Colon (tissue), 2 donors: ENCODE measurements around the gene GLIS1.

Experiments
- FAIRE-seq: peaks from 2 replicates; lab custom pipeline; 2012; peaks lifted over from hg19 to GRCh38; lab: Jason Lieb, UNC
- donor health status: control.
- donor health status: control.

The GLIS1 gene

DNA sequence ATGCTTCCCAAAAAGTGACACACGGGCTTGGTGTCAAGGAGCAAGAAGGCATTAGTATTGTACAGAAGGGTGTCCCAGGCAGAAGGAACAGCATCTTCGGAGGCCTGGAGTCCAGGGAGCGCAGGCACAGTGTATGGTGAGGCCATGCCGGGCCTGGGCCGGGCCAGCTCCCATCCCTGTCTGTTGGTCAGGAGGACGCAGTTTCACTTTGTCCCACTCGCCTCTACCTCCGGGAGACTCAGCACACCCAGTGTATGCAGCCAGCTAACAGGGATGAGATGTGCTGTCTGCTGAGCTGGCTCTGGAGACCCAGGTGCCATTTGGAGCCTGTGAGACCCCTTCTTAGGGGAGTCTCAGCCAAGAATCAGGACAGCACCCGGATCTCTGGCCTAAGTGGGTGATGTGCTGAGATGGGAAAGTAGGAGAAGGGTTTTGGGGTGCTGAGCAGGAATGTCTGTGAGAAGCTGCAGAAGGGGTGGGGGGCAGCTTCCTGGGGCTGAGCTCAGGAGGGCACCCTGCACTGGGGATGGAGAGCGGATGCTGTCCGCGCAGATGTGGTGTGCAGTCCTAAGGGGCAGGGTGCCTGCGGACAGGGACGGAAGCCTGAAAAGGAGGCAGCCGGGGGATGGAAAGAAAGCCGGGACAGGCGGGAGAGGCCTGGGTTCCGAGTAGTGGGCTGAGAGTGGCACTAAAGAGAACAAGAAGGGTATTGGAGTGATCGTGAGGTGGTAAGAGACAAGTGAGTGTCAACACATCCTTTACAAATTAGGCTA, 254.1 kb downstream of the GLIS1 start:
- no peak for FAIRE-seq

DNA sequence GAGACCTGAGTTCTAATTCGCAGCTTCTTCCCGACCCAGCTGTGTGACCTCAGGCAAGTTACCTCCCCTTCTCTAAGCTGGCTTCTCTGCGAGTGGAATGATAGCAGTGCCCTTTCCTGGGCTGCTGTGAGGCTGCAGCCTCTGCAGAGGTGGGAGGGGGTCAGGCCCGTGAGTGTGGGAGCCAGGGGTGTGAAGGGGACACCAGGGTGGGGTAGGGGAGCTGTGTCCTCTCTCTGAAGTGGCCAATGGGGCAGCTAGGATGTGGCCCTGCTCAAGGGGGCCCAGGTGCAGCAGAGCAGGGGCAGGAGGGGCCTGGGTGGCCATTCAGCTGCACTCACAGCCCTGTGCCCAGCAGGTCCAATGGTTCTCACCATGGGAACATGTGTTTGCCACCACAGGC, 255.3 kb downstream of the GLIS1 start:
- no peak for FAIRE-seq

DNA sequence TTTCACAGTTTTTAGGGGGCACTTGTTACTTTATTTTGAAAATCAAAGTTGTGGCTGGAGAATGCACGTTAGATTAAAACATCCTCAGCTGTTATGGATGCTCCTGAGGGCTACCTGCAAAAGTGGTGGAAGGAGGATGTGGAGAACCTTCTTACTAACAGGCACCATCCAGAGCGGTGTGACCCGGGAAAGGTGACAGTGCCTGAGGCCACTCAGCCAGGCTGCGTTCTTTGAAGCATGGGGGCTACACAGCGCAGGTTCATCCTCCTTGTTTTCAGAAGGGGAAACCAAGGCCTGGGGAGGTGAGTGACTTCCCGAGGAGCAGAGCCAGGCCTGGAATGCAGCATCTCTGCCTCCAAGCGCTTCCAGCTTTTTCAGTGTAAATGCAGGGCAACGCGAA, 255.8 kb downstream of the GLIS1 start:
- no peak for FAIRE-seq

DNA sequence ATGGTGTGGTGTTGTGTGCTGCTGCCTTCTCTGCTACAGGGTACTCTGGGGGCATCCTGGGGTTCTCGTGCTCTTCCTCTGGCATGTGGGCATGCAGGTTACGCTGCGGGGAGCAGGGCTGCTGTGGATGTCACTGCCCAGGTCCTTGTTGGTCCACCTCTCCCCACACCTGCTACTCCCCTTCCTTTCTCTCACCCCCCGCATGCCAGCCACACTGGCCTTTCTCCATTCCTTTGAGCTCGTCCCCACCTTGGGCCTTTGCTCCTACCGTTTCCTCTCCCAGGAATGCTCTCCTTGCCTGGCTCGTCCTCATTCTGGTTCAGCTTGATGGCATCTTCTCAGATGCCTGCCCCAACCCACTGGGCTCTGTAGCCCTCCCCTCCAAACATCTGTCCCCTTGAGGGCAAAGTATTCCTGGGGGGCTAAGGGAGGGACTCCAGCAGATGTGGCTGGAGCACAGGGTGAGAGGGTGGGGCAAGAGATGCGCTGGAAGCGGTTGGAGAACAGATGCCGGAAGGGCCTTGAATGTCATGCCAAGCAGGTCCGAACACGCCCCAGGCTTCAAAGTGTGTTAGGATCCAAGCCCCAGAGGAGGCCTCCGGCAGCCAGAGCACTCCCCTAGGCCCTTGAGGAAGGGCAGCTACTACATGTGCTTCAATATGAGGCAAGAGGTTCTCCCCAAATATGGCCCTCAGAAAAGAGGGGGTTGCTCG, 256.4 kb downstream of the GLIS1 start:
- no peak for FAIRE-seq

DNA sequence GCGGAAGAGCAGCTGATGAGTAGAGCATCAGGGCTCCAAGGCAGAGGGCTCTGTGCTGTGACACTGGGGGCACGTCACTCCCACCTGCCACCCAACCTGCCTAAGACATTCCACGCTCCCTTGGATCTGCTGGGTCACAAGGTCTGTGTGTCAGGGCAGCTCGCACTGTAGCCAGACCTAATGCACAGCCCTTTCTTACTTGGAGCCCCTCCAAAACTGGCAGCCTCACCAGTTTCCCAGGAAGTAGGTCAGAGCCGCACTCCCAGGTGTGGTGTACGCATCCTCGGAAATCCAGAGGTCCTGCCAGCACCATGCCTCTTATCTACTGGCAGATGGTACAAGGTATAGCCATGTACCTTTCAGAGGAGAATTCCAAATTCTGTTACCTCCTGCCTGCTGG, 257.5 kb downstream of the GLIS1 start:
- FAIRE-seq = no peak

DNA sequence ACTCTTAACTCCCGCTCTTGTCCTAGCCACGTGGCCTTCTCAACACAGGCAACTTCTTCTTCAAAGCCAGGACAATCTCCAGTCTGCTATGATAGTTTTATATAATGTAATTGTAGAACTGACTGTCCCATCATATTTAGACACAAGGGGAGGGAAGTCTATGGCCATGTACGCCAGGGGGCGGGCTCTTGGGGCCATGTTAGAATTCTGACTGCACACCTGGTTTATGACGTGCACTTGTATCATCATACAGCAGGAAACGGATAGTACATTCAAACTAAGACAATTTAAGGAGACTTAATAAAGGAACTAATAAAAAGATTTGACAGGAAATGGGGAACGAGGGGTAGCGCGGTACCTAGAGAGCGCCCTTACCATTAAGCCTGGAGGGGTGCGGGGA, 258.3 kb downstream of the GLIS1 start:
- no peak for FAIRE-seq

DNA sequence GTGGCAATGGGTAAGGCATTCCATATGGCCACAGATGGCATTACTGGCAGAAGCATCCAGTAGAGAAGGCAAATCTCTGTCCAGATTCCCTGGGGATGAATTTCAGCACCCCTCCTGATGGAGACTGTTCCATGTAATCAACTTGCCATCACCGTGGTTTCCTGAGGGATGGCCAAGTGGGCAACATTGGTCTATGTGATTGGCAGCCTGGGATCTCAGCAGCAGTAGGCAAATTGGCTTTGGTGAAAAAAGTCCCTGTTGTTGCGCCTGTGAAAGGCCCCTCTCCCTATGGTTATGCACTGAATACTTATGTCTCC, 260.5 kb downstream of the GLIS1 start:
- no peak for FAIRE-seq

DNA sequence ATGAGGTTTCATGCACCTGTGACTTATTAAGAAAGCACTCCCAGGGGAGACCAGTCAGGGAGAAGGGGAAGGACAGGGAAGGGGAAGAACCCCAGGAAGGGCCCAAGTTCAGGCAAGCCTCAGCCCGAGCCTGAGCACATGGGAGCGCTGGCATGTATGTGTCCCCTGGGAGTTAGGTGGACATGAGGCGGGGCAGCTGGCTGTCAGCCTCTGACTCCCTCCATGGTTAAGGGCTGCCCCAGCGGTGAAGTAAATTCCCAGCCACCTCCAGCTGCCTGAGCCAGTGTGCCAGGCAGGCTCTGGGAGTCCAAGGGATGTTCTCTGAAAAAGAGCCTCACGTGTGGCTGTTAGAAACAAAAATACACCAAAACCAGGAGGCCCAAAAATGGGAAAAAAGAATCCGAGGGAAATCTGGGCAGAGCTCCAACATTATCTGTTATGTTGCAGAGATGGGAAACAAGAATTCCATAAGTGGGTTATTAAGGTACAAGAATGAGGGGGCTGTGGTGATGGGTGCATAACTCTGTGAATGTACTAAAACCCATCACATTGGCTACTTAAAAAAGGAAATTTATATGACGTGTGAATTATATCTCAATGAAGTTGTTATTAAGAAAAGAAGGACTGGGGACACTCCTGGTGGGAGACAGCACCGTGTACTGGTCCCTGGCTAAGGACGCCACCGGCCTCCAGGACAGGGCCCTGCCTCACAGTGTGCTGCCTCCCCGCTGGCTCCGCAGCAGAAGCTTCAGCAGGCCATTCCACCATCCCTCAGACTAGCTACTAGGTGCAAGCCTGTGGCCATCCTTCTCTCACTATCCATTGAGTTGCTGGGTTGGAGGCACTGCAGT, 261.1 kb downstream of the GLIS1 start:
- no peak for FAIRE-seq

DNA sequence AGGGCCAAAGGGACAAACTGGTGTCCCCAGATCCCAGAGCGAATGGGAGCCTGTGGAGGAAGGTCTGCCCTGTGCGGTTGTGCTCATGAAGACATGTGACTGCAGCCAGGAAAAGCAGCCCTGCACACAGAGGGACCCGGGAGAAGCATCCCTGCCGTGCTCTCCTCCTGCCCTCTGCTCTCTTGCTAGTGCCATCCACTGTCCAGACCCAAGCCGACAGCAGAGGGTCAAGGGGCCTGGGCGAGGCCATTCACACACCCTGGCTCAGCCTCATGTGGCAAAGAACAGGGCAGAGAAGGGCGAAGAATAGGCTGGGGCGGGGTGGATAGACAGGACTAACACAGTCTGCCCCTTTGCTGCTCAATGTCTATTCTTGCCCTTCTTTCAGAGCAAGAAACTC, 262.4 kb downstream of the GLIS1 start:
- no peak for FAIRE-seq

DNA sequence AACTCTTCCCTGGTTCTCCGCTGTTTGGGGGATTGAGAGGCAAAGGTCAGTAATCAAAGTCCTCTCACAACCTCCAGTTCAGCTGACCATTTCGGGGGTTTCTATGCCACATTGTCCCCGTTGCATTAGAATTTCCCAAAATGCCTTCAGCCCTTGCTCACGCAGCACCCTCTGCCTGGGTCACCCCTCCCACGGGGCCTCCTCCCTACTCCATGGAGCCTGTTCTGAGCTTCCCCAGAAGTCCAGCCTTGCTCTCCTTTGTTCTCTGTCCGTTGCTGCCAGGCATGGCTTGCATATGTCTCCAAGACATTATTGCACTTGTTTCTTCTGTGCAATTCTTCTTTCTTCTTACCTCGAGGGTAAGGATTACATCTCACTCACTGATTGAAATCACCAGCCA, 263.3 kb downstream of the GLIS1 start:
- no peak for FAIRE-seq

DNA sequence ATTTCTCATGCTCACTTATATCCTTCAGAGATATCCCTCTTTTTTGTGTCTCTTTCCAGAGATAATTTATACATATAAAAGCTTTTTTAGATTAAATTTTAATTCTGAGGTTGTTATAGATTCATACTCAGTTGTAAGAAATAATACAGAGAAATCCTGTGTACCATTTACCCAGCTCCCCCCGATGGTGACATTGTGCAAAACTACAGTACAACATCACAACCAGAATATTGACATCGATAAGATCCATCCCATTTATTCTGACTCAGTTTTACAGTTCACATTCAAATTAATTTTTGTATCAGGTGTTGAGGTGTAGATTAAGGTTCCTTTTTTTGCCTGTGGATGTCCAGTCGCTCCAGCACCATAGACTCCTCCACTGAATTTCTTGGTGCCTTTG, 265.5 kb downstream of the GLIS1 start:
- no peak for FAIRE-seq

DNA sequence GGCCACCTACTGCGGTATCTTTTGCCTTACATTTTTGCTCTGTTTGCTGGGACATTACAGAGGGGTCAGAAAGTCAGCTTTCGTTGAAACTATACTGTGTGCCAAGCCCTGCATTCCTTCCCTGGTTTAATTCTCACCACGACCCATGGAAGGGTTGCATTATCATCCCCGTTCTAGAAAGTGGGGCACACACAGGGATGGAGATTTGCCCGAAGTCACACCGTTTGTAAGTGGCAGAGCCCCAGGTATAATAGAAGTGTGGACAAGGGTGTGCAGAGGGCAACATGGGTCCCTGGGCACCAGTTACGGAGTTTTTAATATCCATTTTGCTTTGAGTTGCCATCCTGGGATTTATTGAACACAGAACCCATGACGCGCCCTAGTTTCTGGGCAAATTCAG, 268.0 kb downstream of the GLIS1 start:
- no peak for FAIRE-seq

DNA sequence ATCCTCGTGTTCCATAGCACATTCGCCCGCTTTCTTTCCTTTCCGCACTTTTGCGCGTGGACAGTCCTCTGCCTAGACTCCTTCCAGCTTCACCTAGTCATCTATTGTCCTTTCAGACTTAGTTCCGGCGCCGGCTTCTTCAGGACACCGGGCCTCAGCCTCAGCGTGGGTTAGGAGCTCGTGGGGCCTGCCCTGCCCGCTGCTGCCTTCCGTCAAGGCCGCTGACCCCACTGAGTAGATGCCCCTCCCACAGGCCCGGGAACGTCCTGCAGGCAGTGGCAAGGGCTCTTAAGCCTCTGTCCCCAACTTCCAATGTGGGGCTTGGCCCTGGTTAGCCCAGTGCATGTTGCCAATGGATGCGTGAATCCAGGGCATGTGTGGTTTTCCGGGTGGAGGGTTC, 268.4 kb downstream of the GLIS1 start:
- no peak for FAIRE-seq

DNA sequence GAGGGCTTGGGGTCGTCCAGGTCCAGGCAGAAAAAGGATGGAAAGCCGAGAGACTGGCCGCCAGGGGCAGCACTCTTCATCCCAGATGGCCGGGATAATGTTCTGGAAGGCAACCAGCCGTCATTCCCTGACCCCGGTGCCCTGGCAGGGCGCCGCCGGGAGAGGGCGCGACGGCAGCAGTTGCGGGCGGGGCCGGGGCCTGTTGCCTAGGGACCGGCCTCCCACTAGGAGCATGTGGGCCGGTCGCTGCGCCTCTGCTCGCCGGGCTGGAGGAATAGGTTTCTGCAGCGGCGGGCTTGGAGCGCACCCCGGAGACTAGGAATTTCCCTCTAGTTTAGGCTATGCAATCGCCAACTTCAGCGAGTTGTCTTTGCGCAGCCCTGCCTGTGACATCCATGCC, 268.8 kb downstream of the GLIS1 start:
- FAIRE-seq = no peak

DNA sequence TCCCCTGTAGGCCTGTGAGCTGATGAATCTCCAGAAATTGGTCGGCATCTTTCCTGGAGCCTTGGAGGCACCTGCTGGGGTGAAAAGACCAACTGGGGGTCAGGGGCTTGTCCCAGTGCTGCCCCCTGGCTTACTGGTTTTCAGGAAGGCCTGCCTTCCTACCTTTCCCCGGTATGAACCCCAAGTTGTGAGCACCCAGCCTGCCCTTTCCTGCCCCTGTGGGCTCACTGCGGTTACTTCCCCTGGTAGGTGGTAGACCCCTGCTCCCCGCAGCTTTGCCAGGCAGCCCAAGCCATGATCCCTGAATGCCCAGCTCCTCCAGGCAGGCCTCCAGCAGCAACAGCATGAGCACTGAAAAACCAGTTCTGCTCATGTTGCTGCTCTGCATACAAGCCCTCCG, 269.6 kb downstream of the GLIS1 start:
- no peak for FAIRE-seq

DNA sequence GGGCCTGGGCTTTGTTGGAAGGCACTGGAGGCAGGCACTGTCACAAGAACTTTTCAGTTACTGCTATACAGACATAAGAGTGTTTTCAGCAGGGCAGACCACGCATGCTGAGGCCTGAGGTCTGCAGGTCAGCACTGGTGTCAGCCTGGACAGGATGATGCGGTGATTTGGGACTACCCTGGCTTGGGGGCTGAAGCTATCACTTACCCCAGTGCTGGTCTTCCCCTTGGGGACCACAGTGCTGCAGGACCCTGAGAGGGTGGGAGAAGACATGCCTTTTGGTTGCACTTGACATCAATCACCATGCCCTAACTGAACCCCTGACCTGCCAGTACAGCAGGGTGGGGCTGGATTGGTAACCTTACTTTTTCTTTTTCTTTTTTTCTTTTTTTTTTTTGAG, 270.6 kb downstream of the GLIS1 start:
- no peak for FAIRE-seq

DNA sequence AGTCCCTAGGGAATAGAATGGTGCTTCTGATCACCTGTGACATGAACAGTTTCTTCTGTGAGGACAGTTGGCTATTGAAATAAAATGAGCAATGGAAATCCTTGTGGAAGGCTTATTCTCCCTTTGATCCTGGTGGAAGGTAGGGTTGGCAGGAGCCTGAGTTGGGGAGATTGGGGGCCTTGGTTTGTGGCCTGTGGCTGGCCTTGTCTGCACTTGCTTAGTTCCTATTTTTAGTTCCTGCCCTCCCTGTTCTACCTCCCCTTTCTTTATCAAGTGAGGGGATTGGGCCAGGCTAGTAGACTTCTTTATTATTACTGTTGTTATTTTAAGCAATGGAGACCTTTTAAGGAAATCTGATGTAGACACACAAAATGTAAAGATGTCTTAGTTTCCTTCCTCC, 271.6 kb downstream of the GLIS1 start:
- no peak for FAIRE-seq

DNA sequence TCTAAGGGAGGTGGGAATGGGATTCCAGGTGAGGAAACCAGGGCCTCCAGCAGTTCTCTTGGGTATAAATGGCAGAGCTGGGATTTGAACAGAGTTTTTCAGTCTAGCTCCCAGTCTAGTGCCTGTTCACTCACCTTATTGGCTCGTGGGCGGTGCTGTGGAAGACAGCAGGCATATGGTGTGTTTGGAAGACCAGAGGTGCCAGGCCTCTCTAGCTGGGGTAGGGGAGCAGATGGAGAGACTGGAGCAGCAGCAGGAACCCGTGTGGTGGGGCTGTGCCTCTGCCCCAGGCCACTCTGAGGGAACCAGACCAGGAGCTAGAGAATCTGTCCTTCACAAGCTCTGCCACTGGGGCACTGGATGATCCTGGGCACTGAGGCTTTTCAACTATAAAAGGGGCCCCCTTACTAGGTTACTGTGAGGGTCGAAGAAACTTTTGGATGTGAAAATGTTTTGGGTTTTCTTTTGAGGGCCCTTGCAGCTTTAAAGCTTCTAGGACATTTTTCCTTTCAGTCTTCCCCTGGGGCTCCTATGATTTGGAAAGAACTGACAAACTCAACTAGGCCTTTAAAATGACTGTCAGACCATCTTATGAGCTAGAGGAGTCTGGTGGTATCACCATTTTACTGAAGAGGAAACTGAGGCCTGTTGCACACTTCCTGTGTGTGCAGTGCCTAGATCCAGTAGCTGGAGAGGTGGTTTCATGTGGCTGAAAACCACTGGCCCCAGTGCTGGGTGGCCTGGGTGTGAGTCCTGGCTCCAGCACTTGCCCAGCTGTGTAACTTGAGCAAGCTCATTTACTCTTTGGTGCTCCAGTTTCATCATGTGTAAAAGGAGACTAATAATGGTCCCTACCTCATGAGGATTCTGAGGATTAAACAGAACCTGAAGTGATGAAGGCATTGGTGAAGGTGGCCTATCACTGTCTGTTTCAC, 273.7 kb downstream of the GLIS1 start:
- FAIRE-seq = no peak

DNA sequence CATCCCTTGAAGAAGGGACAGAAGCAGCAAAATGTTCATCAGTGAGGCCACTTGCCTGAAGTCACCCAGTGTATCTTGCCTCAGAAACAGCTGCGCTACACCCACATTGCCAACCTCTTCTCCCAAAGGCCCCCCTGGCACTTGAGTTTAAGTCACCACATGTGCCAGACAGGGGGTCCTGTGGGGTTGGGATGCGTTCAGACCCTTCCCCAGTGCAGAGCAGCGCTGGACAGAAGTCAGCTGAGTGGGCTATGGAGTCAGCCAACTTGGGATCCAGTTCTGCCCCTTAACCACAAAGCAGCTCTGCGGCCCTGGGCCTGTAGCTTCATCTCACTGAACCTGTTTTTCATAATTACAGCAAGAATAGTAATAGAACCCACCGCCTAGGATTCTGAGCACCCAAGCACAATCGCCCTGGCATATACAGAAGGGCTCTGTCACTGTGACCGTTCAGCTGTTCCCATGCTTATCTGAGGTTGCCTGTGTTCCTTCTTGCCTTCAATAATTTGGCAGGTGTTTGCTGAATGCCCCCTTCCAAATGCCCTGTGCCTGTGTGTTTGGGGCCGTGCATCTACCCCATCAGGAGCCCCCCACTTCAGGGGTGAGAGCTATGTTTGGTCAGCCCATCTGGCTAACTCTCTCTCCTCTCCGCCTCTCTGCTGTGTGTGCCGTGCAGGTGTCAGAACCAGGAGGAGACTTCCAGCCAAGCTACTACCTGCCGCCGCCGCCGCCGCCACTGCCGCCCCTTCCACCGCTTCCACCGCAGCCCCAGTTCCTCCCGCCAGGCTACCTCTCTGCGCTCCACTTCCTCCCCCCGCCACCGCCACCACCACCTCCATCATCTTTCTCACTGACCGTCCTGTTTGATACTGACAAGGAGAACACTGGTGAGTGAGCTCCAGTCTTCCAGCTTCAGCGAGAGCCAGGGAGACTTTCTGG, 274.7 kb downstream of the GLIS1 start:
- no peak for FAIRE-seq

DNA sequence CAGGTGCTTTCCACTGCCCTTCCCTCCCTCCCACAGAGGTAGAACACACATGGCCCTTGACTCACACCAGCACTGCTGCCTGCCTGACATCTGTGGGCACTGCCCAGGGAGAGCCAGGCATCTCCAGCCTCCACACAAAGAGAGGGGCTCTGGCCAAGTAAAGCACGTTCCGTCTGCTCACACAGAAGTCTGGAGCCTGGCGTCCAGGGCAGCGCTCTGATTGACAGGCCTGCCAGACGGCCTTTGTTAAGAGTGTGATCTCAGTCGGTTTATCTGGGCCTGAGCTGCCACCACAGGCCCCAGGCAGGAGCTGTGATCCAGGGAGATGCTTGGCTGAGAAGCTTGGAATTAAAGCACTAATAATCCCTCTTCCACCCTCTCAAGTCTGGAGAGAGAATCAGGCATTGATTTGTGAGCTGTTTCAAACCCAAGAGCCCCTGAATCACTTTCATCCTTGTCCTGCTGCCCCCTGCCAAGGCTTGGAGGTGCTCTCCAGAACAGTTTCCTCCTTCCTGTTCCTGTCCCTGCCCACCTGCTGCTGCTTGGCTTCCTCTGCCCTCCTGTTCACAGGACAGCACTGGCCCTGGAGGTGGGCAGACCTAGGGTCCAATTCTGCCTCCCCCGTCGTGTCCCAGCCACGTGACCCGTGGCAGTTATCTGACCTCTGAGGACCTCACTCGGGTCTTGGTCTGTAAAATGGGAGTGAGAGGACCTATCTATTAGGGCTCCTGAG, 276.0 kb downstream of the GLIS1 start:
- no peak for FAIRE-seq
